GM12865 (cell line): ENCODE measurements around the gene NDRG3.
A peak's percentile ranks its signal among the peaks of the same experiment; 100 is the strongest.

Experiments
- DNase-seq: peaks from one replicate; pipeline ENCODE4 v3.0.0; 2010; ENCODE audit warnings: low read depth
- H3K4me3 ChIP-seq: 2 replicates; pipeline ENCODE4 v1.5.1; 2011; ENCODE audit warnings: mild to moderate bottlenecking, low read depth, low read length, control low read depth
- TF ChIP-seq, protein P1 (sequence below): IDR thresholded peaks from 2 replicates; pipeline ENCODE4 v1.5.1; 2011; ENCODE audit warnings: low read length, control low read depth, low read depth, inconsistent platforms; ENCODE audit not compliant: insufficient read depth; ENCODE audit errors: missing control alignments

Gene NDRG3

GRCh38 chr20:36728986-36729385 lies 16.9 kb downstream of the NDRG3 start:
- peak; percentile 42 for DNase-seq
- TF ChIP-seq, protein P1, sequence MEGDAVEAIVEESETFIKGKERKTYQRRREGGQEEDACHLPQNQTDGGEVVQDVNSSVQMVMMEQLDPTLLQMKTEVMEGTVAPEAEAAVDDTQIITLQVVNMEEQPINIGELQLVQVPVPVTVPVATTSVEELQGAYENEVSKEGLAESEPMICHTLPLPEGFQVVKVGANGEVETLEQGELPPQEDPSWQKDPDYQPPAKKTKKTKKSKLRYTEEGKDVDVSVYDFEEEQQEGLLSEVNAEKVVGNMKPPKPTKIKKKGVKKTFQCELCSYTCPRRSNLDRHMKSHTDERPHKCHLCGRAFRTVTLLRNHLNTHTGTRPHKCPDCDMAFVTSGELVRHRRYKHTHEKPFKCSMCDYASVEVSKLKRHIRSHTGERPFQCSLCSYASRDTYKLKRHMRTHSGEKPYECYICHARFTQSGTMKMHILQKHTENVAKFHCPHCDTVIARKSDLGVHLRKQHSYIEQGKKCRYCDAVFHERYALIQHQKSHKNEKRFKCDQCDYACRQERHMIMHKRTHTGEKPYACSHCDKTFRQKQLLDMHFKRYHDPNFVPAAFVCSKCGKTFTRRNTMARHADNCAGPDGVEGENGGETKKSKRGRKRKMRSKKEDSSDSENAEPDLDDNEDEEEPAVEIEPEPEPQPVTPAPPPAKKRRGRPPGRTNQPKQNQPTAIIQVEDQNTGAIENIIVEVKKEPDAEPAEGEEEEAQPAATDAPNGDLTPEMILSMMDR = peak; percentile 23
- no peak overlapping the region for H3K4me3 ChIP-seq

DNA sequence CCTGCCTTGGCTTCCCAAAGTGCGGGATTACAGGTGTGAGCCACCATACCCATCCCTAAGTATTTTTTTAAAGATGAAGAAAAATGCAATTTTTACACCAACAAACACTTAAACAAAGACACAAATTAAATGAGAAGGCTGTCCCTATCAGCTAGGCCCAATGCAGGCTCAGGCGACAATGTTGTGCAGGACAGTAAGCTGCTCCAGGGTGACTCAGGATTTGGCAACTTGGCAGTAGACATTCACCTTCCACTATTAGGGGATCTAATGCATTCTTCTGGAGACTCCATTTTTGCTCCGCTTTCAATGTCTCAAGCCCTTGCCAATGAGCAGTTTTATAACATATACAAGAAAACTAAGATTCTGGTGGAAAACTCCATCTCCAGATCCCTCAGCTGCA lies 19.7 kb downstream of the NDRG3 start:
- no peak overlapping the region for H3K4me3 ChIP-seq
- no peak for DNase-seq
- TF ChIP-seq, protein P1 = no peak

DNA sequence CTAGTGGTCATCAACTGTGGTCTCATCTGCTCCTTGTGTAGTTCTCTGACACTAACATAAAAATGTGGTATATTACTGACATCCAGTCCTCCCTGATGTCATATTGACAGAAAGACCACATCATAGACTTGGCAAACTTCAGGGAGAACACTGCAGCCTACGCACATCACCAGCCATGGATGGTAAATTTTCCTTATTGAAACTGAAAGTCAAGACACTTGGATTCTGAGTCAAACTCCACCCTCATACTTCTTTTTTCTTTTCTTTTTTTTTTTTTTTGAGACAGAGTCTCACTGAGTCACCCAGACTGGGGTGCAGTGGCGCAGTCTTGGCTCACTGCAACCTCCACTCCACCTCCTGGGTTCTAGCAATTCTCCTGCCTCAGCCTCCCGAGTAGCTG lies 25.4 kb downstream of the NDRG3 start:
- DNase-seq = no peak
- TF ChIP-seq, protein P1 = no peak
- H3K4me3 ChIP-seq = no peak overlapping the region

DNA sequence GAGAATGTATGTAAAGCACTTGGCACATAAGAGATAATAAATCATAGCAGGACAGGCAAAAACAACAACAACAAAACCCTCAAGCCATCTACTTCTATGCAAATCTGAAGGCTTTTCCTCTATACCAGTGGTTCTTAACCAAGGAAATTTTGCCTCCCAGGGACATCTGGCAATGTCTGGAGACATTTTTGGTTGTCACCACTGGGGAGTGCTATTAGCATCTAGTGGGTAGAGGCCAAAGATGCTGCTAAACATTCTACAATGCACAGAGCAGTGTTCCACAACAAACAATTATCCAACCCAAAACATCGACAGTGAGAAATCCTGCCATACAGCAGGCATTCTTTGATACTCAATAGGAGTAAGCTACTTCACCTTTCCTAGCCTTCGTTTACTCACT lies 28.2 kb downstream of the NDRG3 start:
- DNase-seq = peak; percentile 17
- TF ChIP-seq, protein P1 = peak; percentile 19

DNA sequence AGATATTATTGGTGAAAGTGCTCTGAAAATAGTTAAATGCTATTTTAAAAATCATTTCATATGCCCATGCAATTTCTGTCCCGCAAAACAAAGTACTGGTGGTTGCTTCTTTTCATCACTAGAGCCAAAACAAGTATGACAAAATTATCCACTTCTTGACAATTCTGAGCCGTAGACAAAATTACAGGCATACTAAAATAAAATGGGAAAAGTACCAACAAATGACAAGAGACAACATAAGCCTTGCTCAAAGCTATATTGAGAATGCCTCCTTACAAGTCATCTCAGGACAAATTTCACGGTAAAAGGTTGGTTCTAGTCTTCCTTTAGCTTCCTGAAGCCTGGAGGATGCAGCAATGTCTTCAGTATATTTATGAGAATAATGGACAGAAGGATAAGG lies 28.9 kb downstream of the NDRG3 start:
- DNase-seq = no peak
- TF ChIP-seq, protein P1 = no peak
- H3K4me3 ChIP-seq = no peak overlapping the region

More for the DNA sequence above, 28.2 kb downstream of the NDRG3 start:
- H3K4me3 ChIP-seq = no peak overlapping the region

DNA sequence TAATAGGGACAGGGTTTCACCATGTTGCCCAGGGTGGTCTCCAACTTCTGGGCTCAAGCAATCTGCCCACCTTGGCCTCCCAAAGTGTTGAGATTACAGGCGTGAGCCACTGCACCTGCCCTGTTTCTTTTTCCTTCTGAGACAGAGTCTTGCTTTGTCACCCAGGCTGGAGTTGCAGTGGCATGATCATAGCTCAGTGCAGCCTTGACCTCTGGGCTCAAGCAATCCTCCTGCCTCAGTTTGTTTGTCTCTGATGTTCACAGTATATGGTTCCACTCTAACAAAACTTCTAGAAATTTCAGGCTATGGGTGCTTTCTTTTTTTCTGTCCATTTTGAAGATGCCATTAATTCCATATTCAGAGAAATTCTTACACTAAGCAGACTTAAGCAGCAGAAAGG lies 33.1 kb downstream of the NDRG3 start:
- no peak overlapping the region for H3K4me3 ChIP-seq
- DNase-seq = no peak
- TF ChIP-seq, protein P1 = no peak

DNA sequence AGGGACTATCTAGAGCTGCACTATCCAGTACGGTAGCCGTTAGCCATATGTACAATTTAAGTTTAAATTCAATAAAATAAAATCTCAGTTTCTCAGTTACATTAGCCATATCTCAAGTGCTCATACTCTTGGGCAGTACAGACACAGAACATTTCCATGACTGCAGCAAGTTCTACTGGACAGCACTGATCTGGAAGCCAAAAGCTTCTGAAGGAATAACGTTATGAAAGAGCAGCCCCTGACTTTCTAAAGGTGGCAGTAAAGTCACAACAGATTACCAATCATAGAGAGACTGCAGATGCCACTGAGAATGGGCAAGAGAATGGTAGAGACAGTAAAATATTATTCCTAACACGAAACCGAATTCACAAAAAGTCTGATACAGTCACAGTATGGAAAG lies 36.8 kb downstream of the NDRG3 start:
- TF ChIP-seq, protein P1 = no peak
- no peak for DNase-seq
- H3K4me3 ChIP-seq = no peak overlapping the region
